SKM-1 (cell line): ENCODE measurements around the gene PAK6.

Source experiments
- DNase-seq: peaks from one replicate; lab custom pipeline; 2025; ENCODE audit not compliant: unreplicated experiment; lab: John Stamatoyannopoulos, UW

Gene PAK6

DNA sequence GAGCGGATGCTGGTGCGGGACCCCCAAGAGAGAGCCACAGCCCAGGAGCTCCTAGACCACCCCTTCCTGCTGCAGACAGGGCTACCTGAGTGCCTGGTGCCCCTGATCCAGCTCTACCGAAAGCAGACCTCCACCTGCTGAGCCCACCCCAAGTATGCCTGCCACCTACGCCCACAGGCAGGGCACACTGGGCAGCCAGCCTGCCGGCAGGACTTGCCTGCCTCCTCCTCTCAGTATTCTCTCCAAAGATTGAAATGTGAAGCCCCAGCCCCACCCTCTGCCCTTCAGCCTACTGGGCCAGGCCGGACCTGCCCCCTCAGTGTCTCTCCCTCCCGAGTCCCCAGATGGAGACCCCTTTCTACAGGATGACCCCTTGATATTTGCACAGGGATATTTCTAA, 37.1 kb downstream of the PAK6 start:
- no peak for DNase-seq

DNA sequence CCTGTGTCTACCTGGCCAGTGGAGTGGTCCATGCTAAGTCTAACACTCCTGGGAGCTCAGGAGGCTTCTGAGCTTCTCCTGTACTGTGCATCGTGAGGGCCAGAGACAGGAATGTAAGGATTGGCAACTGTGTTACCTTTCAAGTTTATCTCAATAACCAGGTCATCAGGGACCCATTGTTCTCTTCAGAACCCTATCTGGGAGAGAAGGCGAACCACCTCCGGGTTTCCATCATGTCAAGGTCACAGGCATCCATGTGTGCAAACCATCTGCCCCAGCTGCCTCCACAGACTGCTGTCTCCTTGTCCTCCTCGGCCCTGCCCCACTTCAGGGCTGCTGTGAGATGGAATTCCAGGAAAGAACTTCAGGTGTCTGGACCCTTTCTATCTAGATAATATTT, 38.1 kb downstream of the PAK6 start:
- no peak for DNase-seq

DNA sequence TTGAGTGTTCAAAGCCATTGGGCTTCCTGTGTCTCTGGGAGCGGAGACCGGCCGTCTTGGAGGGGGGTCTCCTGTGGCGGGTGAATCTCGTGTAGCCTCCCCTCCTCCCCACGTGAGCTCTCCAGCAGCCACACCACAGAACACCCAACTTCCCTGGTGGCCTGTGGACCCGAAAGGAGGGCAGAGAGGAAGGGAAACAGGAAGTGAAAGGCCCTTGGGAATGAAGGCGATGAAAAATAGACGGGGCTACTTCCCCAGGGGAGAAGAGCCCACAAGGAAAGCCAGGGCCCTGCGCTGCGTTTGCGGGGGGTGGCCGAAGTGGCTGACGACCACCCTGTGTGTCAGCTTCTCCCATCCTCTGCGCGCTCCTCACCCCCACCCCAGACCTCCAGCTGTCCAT, 38.6 kb downstream of the PAK6 start:
- peak; percentile 25 for DNase-seq

DNA sequence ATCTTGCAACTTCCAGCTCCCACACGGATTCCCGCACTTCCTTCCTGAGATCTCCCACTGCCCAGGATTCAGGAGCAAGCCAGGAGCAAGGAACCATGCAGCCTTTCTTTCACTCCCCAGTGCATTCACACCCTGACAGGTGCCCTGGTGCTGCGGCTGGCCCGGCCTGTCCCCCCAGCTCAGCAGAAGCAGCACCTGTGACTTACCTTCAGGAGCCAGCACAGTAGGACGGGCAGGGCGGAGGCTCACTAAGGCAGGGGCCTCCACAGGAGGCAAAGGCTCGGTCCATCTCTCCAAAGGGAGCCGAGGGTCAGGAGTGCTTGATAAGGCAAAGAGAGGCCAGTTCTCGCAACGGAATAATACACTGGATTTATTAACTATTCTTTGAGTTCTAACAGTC, 39.2 kb downstream of the PAK6 start:
- no peak for DNase-seq

DNA sequence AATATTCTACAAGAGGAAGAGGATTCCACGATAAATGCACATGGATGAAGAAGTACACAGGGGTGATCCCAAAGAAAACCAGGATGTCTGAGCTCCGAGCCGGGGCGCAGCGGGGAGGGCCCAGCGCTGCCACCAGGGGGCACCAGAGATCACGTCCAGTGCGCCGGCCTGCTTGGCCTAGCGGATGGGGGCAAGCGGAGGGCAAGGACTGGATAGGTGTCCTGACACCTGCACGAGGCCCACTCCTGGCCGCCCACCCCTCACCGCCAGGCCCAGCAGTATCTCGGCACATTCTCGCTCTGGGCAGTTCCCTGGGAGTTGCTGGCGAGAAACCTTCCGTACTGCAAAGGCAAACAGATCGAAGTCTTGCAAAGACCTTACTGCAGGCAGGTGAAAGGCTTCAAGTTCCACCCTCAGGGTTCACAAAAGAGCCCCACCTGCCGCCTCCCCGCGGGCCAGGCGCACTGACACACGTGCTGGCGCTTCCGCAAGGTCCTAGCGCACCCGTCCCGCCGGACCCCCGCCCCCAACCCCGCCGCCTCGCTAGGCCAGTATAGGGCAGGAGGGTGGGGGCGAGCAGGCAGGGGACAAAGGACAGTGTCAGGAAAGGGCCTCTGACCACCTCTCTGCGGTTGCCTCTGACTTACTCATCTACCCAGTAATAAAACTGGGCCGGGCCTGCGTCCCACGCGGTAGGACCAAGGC, 40.7 kb downstream of the PAK6 start:
- no peak for DNase-seq

DNA sequence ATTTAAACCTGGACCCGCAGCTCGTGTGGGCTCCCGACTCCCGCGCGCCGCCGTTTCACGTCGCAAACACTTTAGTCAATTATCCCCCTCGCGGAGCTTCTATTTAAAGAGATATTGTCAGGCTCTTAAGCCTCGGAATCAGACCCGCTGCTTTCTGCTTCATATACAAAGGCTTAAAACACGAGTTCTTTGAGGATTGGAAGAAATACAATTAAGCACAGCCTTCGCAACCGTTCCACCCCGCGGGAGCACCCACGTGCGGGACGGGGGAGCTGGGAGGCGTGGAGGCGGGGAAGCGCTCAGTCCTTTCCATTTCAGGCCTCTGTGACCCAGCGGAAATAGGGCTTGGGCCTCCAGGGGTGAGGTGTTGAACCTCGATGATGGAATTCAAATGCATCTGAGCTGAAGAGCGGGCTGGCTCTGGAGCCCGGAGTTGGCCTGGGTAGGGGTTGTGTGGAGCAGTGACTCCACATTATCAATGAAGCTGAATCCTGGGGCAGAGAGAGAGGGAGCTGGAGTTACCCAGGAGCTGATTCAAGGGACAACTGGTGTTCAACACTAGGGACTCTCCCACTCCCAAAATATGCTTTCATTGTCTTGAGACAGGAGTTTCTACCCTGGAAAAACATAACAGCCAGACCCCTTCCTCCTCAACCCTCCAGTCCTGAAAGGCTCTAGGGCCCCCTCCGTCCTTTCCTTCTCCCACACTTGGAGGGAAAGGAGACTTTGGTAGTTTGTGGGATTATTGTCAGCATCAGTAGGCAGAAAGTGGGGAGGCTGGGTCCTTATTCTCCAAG, 41.6 kb downstream of the PAK6 start:
- no peak for DNase-seq

DNA sequence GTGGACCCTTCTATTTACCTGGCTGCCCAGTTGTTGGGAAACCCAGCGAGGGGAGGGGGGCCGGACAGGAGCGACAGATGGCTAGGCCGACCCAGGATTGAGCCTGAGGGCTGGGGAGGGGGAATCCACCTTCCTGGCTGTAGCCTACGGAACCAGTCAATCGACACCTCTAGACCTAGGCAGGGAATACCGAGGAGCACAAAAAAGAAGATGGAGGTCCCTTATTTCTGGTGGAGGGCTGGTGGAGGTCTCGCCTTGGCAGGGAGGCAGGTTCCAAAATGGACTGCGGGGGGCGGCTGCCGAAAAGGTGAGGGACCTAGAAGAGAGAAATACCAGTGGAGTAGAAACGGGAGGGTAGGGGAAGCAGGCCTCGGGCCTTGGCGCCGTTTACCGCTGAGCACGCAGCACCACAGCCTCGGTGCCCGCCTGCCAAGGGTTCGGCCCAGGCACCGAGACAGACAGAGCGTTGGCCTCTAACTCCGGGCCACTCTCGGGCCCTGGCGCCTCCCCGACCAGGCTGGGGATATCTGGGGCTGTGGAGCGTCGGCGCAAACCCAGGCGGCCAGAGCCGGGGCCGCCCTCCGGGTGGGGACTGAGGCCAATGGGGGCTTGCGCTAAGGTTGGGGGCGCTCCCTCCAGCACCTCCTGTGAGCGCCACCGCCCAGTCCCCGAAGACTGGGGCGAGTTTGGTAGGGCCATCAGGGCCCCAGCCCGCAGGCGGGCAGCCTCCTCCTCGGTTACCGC, 42.4 kb downstream of the PAK6 start:
- no peak for DNase-seq

DNA sequence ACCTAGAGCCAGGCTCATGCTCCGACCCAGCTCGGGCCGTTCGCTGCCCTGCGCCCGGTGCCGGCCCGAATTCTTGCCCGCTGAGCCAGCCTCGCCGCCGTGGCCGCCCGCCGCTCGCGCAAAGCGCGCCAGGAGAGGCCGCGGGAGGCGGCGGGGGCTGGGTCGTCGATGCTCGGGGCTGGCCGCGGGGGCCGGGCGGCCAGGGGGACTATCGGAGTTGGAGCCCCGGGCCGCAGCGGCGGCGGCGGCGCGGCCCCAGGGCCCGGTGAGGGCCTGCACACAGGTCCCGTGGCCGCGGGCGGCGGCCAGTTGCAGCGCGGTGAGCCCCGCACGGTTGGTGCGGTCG, 42.9 kb downstream of the PAK6 start:
- no peak for DNase-seq

DNA sequence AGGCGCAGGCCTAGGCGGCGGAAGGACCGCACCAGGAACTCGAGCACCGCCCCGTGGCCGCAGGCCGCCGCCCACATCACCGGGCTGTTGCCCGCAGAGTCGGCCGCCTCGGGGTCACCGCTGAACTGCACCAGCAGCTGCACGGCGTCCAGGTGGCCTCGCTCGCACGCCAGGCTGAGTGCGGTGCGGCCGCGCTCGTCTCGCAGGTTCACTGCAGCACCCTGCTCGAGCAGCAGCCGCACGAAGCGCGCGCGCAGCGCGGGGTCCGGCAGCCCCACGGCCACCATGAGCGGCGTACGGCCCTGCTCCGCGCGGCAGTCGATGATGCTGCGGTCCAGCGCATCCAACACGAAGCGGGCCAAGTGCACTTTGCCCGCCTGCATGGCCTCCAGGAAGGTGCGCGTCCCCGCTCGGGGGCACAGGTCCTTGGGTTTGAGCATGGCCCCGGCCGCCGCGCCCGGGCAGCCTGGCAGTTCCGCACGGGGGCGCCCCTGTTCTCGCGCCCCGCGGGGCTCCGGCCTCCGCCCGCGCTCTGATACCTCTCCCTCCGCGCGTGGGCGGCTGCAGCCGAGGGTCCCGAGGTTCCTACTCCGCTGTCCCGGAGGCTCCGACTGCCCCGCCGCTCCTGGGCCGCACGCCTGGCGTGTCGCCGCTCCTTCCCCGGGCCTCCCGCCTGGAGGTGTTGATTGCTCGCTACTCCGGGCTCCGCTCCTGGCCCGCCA, 43.4 kb downstream of the PAK6 start:
- DNase-seq, result no peak

DNA sequence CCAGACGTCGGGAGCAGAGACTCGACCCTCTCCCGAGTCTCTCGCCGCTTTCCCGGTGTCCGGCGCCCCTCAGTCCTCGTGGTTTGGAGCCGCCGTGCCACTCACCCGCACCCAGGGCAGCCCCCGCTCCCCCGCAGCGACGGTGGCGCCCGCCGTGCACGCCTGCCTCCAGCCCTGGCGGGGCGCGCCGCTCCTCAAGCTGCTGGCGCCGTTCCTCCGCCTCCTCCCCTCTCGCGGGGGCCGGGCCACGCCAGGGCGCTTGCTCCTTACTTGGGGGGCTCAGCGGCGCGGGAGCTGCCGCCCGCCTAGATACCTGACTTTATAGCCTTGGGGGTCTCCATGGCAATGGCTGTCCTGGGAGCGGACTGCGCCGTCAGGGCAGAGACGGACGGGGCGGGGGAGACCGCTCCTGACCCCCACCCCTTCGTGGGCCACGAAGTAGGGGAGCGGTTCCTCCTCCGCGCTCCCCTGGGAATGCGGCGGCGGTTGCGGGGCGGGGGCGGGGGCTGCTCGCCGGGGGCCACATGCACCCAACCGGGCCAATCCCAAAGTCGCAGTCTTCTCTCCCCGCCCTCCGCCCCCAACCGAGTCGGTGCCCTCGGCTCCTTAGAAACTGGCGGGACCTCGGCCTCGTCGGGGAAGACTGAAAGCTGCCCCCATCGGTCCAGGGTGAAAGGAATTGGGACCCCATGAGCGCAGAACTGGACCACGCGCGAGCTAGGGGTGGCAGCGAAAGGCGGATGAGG, 44.2 kb downstream of the PAK6 start, which contains the start of gene ANKRD63:
ANKRD63 (minus strand) TSS at position 196 of the 746 bp plus-strand sequence. CDS start 478 bp downstream, outside the sequence.
- no peak for DNase-seq

DNA sequence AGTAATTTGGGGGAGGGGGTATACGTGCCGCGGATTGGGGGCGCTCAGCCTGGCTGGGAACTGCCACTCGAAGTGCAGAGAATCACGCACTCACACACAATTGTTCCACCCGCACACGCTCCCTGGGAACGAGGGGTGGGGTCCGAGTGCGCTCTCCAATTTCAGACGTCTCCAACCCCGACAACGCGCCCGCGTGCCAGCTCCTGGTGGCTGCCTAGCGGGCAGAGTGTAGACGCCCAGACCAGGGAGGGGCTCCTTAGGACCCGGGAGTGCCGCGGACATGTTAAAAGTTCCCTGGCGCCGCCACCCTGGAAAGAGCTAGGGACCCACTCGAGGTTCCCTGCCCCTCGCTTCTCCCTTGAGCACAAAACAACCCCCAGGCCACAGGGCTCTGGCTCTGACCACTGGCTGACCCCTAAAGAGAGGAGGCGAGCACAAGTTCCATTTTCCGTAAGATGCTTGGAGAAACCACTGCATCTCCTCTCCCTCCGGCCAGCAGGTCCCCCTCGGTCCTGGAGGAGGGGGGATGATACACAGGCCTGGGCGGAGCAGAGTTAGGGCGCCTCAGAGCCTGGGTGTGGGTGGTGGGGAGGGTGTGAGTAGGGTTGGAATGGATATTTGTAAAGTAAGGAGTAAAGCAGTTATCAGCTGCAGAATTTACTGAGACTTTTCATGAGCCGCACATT, 44.9 kb downstream of the PAK6 start:
- DNase-seq, result no peak

DNA sequence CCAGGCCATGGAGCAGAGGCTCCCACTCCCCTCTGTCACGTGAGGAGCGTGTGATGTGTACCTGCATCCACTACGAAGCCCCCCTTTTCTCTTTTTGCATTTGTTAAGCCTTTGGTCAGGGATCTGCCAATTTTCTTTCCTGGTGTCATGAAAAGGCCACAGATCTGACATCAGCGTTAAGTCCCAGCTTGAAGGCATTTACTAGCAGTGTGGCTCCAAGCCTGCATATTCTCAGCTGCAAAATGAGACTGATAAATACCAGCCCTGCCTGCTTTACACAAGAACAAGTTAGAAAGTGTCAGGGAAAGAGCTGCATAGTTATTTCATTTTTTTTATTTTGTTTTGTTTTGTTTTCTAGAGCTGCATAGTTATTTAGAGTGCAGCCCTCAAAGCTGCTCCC, 46.3 kb downstream of the PAK6 start:
- DNase-seq, result no peak

DNA sequence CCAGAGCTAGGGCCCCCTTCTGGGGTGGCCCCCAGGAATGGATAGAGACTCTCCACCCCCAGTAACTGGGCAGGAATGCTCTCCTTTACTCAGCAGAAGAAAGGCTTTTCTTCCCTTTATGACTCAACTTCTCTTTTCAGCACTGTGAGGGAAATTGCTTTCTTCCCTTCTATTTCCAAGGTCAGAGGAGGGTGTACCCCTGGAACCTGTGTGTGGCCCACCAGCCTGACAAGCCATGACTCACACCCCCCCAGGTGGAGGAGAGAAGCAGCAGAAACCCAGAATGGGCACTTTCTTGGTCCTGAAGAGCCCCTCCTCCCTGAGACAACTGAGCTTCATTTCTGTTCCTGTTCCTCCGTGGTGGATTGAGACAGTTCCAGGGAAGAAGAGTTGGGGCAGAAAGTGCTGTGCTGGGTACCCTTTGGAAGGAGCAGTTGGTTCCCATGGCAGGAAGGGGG, 46.7 kb downstream of the PAK6 start:
- DNase-seq, result no peak

DNA sequence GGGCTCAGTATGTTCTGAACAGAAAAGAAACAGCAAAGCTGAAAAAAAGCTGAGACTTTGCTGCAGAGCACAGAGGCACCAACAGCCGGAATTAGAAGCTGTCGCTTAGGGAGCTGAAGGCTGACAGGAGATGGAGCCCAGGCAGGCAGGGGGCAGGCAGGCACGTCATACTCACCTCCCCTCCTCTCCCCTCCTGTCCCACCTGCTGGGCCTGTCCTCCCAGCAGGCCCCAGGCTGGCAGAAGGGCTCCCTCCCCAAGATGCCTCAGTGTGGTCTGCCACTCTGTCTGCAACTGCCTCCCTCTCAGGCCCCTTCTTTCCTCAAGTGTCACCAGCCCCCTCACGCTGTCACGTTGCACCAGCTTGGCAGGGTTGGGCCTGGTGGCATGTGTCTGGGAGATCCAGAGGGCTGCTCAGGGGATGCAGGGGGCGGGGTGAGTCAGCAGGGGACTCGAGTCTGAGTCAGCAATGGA, 47.2 kb downstream of the PAK6 start:
- DNase-seq, result no peak

DNA sequence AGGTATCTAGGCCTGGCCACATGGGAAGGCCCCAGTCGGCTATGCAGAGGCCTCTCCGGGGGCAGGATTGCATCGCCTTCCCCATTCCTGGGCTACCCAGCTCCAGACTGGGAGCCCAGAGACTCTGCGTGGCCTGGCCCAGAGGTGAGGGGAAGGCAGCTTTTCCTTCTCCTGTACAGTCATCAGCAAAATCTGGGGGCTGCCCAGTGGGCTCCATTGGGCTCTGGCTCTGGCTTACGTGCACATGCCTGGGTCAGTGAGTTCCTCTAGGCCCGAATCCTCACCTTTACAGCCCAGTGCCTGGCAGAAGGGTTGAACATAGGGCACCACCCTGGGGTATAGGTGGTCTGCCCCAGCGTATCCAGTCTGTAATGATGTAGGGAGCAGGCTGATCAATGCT, 47.9 kb downstream of the PAK6 start:
- no peak for DNase-seq

DNA sequence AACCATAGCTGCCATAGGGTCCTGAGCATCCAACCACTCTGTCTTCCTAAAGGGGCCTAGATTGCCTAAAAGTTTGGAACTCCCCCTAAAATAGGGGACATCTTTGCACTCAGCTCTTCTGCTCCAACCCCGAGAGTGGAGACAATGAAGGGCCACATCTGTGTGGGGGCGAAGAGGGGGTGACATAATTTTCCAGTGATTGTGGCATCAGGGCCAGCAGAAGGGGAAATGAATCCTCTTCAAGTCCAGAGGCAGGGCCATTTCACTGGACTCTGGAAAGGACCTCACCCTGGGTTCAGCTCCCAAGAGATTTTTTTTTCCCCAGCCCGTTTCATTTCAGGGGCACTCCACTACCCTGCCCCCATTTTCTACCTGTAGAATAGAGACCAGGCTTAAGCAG, 48.6 kb downstream of the PAK6 start:
- no peak for DNase-seq

DNA sequence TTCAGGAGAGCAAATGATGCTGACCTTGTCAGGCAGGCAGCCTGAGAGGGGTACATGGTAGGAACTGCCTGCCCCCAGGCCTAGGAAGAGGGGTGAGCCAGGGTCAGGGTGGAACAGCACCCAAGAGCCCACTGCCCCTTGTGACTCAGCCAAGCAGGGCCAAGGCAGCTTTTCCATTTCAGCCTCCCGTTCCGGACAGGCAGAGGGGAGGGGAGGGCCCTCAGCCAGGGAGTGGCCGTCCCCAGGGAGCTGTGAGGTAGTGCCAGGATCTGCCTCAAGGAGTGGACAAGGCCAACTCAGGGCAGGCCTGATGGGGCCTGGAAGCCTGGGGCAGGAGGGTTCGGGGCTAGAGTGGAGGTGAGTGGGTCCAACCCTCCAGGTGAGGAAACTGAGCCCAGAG, 49.1 kb downstream of the PAK6 start:
- no peak for DNase-seq

DNA sequence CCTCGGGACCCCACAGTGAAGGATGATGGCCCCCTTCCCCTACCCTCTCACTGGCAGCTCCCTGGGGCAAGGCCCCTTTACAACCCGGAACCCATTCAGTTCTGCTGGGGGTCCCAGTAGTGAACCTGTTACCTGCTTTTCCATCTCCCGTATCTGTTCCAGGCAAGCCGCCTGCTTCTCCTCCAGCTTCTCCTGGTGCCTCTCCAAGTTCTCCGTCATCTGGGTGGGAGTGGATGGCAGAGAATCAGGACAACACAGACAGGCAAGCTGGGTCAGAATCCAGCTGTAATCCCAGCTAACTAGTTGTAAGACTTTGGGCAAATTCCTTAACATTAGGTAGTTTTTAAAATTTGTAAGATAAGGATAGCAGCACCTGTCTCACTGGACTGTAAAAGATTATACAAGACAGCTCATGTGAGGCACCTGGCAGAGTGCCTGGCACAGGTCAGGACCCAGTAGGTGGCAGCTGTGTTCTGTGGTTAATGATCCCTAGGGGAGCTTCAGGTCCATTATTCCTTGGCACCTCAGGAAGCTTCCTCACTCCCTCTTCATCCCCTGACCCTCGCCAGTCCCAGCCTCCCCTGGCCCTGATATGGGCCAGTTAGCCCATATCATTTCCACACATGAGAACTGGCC, 50.4 kb downstream of the PAK6 start:
- DNase-seq, result no peak

DNA sequence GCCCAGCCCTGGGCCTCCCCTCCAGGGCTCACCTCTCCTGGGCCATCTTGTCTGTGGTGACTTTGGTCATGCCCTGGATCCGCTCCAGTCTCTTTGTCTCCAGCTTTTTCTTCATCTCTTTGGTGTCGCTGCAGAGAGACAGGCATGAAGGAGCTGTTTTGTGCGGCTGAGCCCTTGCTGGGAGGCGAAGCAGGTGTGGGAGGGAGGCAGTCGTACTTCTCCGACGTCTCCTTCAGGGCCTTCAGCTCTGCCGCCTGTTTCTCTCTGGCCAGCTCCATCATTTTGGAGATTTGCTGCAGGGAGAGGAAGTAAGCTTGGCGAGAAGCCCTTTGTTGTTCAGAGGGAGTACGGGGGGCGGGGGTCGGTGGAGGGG, 51.7 kb downstream of the PAK6 start:
- DNase-seq, result no peak
